Measurements from ENCODE around the gene DUSP9.

Gene DUSP9

DNA sequence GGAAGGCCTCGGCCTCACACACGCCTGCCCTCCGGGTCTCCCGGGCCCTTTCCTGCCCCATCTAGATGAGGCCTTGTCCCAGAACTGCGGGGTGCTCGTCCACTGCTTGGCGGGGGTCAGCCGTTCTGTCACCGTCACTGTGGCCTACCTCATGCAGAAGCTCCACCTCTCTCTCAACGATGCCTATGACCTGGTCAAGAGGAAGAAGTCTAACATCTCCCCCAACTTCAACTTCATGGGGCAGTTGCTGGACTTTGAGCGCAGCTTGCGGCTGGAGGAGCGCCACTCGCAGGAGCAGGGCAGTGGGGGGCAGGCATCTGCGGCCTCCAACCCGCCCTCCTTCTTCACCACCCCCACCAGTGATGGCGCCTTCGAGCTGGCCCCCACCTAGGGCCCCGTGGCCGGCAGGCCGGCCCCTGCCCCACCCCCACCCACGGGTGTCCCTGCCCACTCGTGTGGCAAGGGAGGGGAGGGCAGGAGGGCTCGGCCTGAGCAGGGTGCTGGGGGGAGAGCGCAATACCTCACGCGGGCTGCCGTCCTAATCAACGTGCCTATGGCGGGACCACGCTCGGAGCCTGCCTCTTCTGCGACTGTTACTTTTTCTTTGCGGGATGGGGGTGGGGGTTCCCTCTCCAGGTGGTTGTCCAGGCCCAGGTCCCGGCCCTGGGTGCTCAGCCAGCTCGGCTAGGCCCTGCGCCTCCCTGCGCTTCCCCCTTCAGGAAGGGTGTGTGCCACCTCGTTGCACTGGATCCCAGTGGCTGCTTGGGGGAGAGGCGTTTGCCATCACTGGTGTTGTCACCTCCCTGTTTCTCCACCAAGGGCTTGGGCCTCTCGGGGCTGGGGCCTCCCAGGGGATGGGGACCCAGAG, 3.1 kb downstream of the DUSP9 start:
- no peaks in the 10 kb centered on the region; the same call in 1 of the 2 replicates for H3K9me3 ChIP-seq (ENCODE audit: control insufficient read depth, insufficient read depth, low read depth, low read length)
- TF ChIP-seq, protein P1, sequence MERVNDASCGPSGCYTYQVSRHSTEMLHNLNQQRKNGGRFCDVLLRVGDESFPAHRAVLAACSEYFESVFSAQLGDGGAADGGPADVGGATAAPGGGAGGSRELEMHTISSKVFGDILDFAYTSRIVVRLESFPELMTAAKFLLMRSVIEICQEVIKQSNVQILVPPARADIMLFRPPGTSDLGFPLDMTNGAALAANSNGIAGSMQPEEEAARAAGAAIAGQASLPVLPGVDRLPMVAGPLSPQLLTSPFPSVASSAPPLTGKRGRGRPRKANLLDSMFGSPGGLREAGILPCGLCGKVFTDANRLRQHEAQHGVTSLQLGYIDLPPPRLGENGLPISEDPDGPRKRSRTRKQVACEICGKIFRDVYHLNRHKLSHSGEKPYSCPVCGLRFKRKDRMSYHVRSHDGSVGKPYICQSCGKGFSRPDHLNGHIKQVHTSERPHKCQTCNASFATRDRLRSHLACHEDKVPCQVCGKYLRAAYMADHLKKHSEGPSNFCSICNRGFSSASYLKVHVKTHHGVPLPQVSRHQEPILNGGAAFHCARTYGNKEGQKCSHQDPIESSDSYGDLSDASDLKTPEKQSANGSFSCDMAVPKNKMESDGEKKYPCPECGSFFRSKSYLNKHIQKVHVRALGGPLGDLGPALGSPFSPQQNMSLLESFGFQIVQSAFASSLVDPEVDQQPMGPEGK (tag by site-specific recombination; IDR thresholded peaks at IDR 0.05) = no peak
- H3K27ac ChIP-seq (ENCODE audit: extremely low read depth, low read depth, low read length) = no peak overlapping the region
- no peak overlapping the region for H3K4me3 ChIP-seq (ENCODE audit: low read depth, low read length)
- no peaks in the 10 kb centered on the region for H3K36me3 ChIP-seq (ENCODE audit: control insufficient read depth in 2 of 2, insufficient read depth in 1 of 2, low read length in 2 of 2)
- CTCF ChIA-PET = interaction anchor here (0.6 to 7.1 kb wide), 14 partner anchors 14 to 211 kb away, joined by 3 to 39 read pairs (median 4); partner anchors contain the start of gene HAUS7
- POLR2A ChIA-PET = interaction anchor here (0.6 kb wide), 1 partner anchor 66 kb away, joined by 4 read pairs; no protein-coding TSS in a partner anchor
- H3K4me1 ChIP-seq (ENCODE audit: control insufficient read depth, insufficient read depth, low read length) = no peaks in the 10 kb centered on the region

GRCh38 chrX:153650959-153651358, 4.0 kb downstream of the DUSP9 start:
- Histone ChIP-seq H3K4me1 (ENCODE audit: control insufficient read depth, insufficient read depth, low read length) (no peaks in the 10 kb centered on the region), H3K36me3 (ENCODE audit: control insufficient read depth in 2 of 2, insufficient read depth in 1 of 2, low read length in 2 of 2) (no peaks in the 10 kb centered on the region), H3K9me3 (ENCODE audit: control insufficient read depth, insufficient read depth, low read depth, low read length) (no peaks in the 10 kb centered on the region; the same call in 1 of the 2 replicates), H3K4me3 (ENCODE audit: low read depth, low read length) (no peak overlapping the region), H3K27ac (ENCODE audit: extremely low read depth, low read depth, low read length) (no peak overlapping the region)
- TF ChIP-seq ZNF10 (tag by site-specific recombination; IDR thresholded peaks at IDR 0.05) (no peak), ZNF692 (tag by site-specific recombination; IDR thresholded peaks at IDR 0.05) (0 out of 2 replicates have a peak, but pooled peaks have one; percentile 18)
- CTCF ChIA-PET = interaction anchor here (1.0 to 7.1 kb wide), 9 partner anchors 9 to 709 kb away, joined by 3 to 39 read pairs (median 7); no protein-coding TSS in a partner anchor
- POLR2A ChIA-PET = no interaction called here

DNA sequence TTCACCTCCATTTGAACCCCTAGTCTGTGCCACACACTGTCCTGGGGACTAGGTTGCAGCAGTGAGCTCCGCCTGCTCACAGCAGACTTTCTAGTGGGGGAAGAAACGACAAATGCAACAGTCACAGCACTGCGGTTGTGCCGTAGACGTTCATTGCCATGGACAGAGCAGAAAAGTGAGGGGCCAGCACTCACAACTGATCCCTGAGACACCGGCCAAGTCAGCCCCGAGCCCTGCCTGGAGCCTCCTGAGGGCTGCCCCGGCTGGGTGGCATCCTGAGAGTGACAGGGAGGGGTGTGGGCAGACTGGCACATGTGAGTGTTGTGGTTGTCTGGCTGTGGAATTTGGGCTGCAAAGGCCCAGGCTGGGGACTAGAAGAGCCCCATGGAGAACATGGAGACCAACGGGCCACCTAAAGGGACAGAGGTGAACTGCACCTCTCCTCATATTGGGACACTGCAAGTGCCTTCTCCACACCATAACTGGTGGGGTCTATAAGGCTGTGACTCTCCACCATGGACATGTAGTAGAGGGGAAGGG, 4.6 kb downstream of the DUSP9 start:
- Histone ChIP-seq H3K36me3 (ENCODE audit: control insufficient read depth in 2 of 2, insufficient read depth in 1 of 2, low read length in 2 of 2) (no peaks in the 10 kb centered on the region), H3K4me1 (ENCODE audit: control insufficient read depth, insufficient read depth, low read length) (no peaks in the 10 kb centered on the region), H3K4me3 (ENCODE audit: low read depth, low read length) (no peak overlapping the region), H3K27ac (ENCODE audit: extremely low read depth, low read depth, low read length) (no peak overlapping the region), H3K9me3 (ENCODE audit: control insufficient read depth, insufficient read depth, low read depth, low read length) (no peaks in the 10 kb centered on the region; the same call in 1 of the 2 replicates)
- TF ChIP-seq ZNF133 (tag by site-specific recombination; IDR thresholded peaks at IDR 0.05) = no peak
- TF ChIP-seq INSM2 (tag by site-specific recombination; IDR thresholded peaks at IDR 0.05) = no peak
- no peak for TF ChIP-seq KLF9 (tag by site-specific recombination; IDR thresholded peaks at IDR 0.05; ENCODE audit: low read depth)
- TF ChIP-seq PRDM1 (tag by site-specific recombination; IDR thresholded peaks at IDR 0.05) = no peak
- TF ChIP-seq ZNF391 (tag by site-specific recombination; IDR thresholded peaks at IDR 0.05; ENCODE audit: borderline replicate concordance, low read depth) = no peak
- TF ChIP-seq ZNF658 (tag by site-specific recombination; IDR thresholded peaks at IDR 0.05) = no peak
- no peak for TF ChIP-seq ZNF302 (tag by site-specific recombination; IDR thresholded peaks at IDR 0.05; ENCODE audit: low read depth)
- TF ChIP-seq ZNF792 (tag by site-specific recombination; IDR thresholded peaks at IDR 0.05) = no peak
- no peak for TF ChIP-seq ZNF24 (tag by site-specific recombination; IDR thresholded peaks at IDR 0.05)
- no peak for TF ChIP-seq ZNF585B (tag by site-specific recombination; IDR thresholded peaks at IDR 0.05)
- no peak for TF ChIP-seq ZNF654 (tag by site-specific recombination; IDR thresholded peaks at IDR 0.05; ENCODE audit: low read depth)
- TF ChIP-seq ZNF514 (tag by site-specific recombination; IDR thresholded peaks at IDR 0.05) = no peak
- TF ChIP-seq ZNF324 (tag by site-specific recombination; IDR thresholded peaks at IDR 0.05) = no peak
- TF ChIP-seq KLF17 (tag by site-specific recombination; IDR thresholded peaks at IDR 0.05) = no peak
- POLR2A ChIA-PET = no interaction called here
- CTCF ChIA-PET = interaction anchor here (0.6 to 7.1 kb wide), 11 partner anchors 8 to 710 kb away, joined by 3 to 39 read pairs (median 3); no protein-coding TSS in a partner anchor

Measured in HEK293 (cell line).